Measurements from ENCODE around the gene UFM1.
A peak's percentile ranks its signal among the peaks of the same experiment; 100 is the strongest.
"Not testable (repeated sequence)": the region's sequence is repeated elsewhere in the genome, so short reads cannot be mapped to it uniquely, and the experiment has no call there.

UFM1 gene

GRCh38 chr13:38366954-38367645, 17.4 kb downstream of the UFM1 start:
- DNase-seq: no peak

GRCh38 chr13:38369058-38369457, 19.4 kb downstream of the UFM1 start:
- DNase-seq: no peak

GRCh38 chr13:38370096-38370495, 20.4 kb downstream of the UFM1 start:
- DNase-seq: not testable (repeated sequence)

GRCh38 chr13:38372820-38373383, 23.3 kb downstream of the UFM1 start:
- DNase-seq: no peak

GRCh38 chr13:38376546-38376945, 26.9 kb downstream of the UFM1 start:
- DNase-seq: no peak

GRCh38 chr13:38381890-38382289, 32.2 kb downstream of the UFM1 start:
- no peak for DNase-seq

- DNase-seq: no peak
These were observed 33.3 kb downstream of the UFM1 start for GRCh38 chr13:38382946-38383345.

- no peak for DNase-seq
These were observed 34.5 kb downstream of the UFM1 start for GRCh38 chr13:38384171-38384570.

GRCh38 chr13:38385153-38385891, 35.7 kb downstream of the UFM1 start:
- DNase-seq: no peak

GRCh38 chr13:38386421-38386820, 36.8 kb downstream of the UFM1 start:
- DNase-seq: no peak

GRCh38 chr13:38391341-38391740, 41.7 kb downstream of the UFM1 start:
- DNase-seq: no peak

GRCh38 chr13:38394777-38395496, 45.3 kb downstream of the UFM1 start:
- DNase-seq: peak; percentile 20

- no peak for DNase-seq
These were observed 45.8 kb downstream of the UFM1 start for GRCh38 chr13:38395497-38395788.

GRCh38 chr13:38398711-38399493, 49.3 kb downstream of the UFM1 start:
- DNase-seq: no peak

- DNase-seq: no peak
These were observed 49.9 kb downstream of the UFM1 start for GRCh38 chr13:38399535-38399934.

GRCh38 chr13:38401276-38401675, 51.6 kb downstream of the UFM1 start:
- no peak for DNase-seq

- DNase-seq: no peak
These were observed 55.6 kb downstream of the UFM1 start for GRCh38 chr13:38405216-38405615.

- DNase-seq: no peak
These were observed 60.1 kb downstream of the UFM1 start for GRCh38 chr13:38409771-38410170.

- no peak for DNase-seq
These were observed 62.6 kb downstream of the UFM1 start for GRCh38 chr13:38412266-38412665.

Data from NCI-H774 (cell line).